Measurements from ENCODE around the gene KRT6B.
"Not testable (repeated sequence)": the region's sequence is repeated elsewhere in the genome, so short reads cannot be mapped to it uniquely, and the experiment has no call there.

Gene KRT6B

DNA sequence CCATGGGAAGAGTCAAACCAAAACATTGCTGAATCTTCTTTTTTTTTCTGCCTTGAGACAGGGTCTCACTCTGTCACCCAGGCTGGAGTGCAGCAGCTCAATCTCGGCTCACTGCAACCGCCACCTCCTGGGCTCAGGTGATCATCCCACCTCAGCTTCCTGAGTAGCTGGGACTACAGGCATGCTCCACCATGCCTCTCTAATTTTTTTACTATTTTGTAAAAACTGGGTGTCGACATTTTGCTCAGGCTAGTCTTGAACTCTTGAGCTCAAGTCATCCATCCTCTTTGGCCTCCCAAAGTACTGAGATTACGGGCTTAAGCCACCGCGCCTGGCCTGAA is 16.3 kb downstream of the KRT6B start:
- no peak for DNase-seq

DNA sequence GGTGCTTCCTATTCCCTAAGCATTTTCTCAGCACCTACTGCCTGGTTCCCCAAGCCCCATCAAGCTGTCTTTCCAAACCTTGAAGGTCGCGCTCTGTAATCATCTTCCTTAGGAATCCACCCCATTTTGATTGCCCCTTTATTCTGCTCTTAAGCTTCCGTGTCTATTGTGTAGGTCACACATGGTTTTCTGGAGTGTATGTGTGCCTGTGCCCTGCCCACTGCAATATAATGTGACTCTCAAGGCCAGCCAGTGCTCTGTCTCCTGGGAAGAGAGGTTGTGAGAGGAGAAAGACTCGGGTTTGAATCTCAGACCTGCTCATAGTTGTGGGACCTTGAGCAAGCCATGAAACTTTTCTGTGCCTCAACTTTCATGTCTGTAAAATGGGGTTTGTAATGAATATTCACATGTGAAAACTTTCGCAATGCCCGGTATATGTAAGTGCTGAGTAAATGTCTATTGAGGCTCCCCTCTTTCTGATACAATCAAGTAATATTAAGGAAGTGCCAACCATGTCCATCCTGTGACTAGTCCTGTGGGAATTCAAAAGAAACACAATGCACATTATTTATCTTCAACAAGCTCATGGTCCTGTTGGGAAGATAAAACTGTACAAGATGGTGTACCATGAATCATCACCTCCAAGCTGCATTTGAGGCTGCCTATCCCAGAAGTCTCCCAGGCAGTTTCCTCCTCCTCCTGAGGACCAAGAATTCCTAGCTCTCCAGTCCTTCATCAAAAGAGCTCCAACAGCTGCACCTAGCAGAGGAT is 17.0 kb downstream of the KRT6B start:
- DNase-seq: no peak

DNA sequence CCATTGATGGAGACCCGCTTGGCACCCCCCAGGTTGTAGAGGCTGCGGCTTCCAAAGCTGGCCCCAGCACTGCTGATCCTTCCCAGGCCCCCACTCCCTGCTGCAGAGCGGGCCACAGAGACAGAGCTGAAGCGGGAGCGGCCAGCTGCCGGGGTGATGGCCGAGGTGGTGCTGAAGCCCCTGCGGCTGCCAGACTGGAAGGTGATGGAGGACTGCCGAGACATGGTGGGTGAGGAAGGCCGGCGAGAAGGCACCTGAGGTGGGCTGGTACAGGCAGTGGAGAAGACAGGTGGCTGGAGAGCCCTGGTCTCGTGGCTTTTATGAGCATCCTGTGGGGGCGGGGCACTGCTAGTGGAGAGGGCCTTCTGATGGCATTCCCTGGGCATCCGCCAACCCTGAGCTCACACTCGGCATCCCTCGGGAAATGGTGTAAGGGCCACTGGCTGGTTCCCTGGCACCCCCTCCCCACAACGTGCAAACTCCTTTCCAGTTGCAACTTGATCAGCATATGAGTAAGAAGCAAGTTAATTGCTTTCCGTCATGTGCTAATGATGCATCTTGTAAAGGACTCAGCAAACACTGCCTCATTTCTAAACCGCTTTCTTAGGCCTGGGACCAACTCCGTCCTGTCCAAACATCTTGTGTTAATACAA is 17.7 kb downstream of the KRT6B start, which contains the start of gene KRT75:
KRT75 (minus strand) TSS at position 291 of the 653 bp plus-strand sequence; CDS start at position 224, 67 bp downstream.
- DNase-seq: no peak

DNA sequence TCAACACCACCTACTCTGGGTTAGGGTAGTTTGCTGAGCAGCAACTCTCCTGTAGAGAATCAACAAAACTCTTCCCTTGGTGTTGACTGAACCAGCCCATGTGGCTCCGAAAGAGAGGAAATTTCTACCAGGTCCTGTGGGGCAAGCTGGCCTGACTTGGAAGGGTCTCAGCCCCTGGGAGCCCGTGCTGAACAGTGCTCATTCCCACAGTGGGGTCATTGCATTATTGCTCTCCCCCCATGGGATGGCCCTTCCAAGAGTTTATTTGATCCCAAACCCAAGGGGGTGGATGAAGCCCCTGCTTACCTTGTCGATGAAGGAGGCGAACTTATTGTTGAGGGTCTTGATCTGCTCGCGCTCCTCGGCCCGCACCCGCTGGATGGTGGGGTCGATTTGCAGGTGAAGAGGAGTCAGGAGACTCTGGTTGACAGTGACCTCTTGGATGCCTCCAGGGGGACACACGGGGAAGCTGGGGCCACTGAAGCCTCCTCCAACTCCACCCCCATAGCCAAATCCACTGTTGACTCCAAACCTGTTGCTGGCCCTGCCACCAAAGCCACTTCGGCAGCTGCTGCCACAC is 18.4 kb downstream of the KRT6B start:
- no peak for DNase-seq

DNA sequence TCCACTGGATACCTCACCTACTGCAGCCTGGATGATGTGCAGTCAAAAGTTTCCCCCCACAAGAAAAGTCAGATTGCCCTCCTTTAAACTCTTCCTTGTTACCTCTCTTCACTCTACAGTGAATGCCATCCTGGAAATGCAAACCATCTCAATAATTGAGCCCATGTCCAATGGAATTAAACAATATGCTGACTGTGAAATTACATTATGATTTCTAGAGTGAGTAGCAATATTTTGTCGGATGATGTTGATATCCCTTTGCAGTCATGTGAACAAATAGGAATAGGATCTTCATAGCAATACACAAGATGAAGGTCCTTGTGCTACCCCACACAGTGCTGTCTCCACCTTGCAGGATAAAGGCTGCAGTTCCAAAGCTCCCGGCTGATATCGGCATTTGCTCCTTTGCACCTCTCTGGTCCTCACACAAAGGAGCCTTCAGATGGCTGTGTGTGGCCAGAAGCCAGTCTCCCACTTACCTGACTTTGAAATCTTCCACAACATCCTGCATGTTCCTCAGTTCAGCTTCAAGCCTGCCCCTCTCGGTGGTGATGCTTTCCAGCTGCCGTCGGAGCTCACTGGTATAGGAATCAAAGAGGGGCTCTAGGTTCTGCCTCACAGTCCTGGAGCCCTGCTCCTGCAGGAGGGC is 19.3 kb downstream of the KRT6B start:
- no peak for DNase-seq

DNA sequence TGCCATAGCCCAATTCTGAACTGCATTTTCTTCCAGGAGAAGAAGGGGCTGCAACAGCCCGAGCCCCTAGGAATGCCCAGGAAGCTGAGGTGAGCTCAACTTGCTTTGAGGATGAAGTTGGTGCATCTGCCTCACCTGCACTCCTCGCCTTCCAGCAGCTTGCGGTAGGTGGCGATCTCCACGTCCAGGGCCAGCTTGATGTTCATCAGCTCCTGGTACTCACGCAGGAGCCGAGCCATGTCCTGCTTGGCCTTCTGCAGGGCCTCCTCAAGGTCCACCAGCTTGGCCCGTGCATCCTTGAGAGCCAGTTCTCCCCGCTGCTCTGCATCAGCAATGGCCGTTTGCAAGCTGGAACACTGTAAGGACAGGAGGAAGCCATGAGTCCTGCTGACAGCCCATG is 23.8 kb downstream of the KRT6B start:
- DNase-seq: no peak

DNA sequence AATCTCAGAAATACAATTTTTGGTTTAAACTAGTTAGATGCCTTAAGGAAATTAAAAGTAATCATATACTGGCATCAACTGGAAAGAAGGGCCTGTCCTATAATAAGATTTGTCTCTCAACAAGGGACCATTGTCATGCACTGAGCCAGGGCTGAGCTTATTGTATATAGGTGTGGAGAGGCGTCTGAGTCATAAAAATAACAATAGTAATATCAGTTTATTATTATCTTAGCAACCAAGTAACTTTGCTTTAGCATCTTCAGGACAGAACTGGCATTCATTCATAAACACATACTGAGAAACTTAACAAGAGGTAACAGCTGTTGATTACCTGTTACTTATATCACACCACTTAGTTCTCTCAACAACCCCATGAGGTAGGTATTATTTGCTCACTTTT is 24.9 kb downstream of the KRT6B start:
- DNase-seq: no peak

DNA sequence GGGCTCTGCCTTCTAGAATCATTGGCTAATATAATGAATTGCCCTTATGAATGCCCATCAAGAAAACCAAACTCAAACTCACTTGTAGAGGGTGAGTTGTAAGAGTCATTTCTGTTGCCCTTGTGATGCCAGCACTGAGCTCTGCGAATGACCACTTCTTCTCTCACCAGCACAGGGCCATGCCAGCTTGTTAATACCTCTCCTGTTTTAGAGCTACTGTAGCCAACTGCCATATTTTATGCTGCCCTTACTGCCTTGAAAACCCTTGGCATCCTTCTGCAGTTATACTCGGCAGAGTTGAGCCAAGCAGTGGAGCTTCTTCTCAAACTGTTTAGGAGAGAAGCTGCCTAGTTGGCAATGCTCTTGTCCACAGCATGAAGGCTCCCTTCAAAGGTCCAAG is 25.9 kb downstream of the KRT6B start:
- DNase-seq: no peak

DNA sequence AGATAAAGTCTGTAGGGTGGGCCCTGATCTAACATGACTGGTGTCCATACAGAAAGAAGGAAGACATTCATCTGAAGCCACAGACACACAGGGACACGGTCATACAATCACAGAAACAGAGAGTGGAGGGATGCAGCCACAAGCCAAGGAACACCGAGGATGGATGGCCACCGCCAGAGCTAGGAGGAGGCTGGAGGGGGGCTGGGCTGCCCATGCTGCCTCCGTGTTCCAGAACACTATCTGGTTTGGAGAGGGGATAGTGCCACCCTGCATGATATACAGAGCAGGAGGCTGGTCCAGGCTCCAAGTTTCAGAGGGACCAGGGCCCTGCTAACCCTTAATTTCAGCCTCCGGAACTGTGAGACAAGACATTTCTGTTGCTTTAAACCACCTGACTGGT is 26.5 kb downstream of the KRT6B start:
- no peak for DNase-seq

DNA sequence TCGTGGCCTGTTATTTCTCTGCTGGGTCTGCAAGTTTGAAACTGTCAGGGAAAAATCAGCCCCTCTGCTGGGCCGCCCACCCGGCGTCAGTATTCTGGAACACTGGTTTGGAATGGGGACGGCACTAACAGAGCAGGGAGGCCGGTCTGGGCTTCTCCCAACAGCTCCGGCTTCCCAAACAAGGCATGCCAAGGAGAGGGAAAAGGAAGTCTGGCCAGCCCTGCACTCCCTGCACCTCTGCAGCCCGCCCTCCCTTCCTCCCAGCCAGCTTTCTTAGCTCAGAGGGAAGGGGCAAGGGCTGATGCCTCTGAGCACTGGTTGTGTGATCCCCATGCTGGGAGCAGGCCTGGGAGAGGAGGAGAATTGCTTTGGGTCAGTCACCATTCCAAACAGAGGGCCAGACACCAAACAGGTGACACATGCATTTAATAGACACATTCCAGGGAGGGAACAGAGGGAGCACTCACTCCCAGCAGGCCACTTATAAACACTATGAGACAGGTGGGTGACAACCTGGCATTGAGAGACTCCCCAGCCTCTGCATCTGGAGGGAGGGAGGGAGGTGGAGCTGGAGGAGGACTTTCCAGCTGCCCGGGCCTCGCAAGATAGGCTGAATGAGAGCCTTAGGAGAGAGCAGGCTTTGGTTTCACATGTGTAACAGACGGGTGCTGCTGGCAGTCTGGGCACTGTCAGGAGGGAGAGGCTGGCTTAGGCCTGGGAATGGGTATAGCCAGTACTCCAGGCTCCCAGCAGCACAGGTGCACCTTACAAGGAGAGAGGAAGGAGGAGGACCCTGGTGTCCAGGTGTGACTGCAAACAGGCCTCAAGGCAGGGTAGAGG is 28.1 kb downstream of the KRT6B start:
- DNase-seq: no peak

DNA sequence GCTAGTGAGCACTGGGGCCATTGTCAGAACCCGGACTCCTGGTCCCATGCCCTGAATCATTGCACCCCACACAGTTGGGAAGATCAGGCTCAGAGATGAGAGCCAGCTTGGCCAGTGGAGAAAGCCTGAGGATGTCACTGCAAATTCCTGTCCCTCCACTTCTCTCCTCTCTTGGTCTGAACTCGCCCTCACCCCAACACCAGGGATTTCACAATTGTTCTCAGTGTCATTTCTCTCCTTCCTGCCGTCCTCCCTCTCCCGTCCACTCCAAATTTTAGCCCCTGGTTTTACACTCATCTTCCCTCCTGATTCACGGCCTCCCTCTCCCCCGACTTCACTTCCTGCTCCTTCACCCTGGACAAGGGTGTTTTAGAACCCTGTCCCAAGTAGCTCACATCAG is 28.9 kb downstream of the KRT6B start:
- no peak for DNase-seq

DNA sequence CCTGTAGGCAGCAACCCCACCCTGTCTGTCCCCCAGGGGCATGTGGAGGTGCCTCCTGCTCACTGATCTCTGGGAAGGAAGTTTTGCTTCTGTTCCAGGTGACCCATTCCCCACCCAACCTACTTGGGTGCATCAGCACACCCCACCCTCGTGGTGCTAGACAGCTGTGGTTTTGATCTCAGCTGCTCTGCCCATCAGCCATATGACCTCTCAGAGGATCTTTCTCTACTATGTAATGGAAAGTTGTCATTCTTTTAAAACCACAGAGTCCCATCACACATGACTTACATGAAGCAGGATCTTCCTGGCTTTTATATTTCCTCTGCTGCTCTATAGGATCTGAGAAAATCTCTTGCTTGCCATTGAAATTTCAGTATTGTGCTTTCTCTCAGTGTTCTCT is 32.3 kb downstream of the KRT6B start:
- DNase-seq: no peak

DNA sequence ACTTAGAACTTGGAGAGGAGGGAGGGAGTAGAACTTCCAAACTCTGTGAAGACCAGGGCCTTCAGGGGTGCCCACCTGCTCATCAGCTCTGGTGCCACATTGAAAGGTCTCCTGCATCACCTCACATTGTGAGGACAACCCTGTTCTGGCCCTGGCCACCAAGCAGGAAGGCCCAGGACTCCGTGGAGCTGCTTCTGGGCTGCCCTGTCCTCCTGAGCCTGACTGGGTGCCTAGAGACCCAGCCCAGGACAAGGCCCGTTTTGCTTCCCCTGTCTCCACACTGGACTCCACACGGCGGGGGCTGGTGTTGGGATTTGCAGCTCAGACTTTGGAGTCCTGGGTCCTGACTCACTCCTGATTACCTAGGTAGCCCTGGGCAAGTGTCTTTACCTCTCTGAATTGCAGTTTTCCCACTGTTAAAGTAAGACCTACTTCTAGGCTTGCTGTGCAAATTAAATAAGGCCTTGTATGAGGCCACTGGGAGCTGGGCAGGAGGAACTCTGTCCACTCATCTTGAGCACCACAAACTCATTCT is 33.3 kb downstream of the KRT6B start:
- no peak for DNase-seq

DNA sequence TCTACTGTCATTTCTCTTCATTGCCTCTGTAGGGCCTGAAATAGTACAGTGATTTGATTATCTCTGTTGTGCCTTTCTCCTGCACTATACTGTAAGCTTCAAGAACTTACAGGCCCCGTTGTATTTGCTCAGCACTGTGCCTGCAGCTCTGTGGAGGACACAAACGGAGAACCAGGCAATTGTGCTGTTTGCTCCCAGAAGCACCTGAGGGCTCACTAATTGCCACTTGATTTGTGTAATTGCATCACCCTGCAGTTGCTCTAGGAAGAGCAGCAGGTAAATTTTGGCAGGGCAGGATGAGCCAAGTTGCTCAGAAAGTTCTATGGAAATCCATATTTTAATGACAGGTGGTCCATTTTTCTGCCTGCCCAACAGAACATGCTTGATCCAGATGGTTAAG is 34.2 kb downstream of the KRT6B start:
- DNase-seq: no peak

DNA sequence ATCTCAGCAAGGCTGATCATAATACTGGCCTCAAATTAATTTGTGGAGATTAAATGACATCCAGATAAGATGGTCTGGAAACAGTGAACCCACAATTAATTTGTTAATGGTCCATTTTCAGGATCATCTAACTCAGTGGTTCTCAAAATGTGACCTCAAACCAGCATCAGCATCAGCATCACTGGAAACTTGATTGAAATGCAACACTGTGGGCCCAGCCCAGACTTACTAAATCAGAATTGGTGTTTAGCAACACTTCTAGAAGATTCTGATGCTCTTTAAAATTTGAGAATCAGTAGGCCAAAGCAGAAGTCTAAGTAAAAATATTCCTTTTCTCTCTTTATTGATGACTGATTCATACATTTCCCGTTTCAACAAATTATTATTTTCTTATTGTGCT is 35.2 kb downstream of the KRT6B start:
- no peak for DNase-seq

DNA sequence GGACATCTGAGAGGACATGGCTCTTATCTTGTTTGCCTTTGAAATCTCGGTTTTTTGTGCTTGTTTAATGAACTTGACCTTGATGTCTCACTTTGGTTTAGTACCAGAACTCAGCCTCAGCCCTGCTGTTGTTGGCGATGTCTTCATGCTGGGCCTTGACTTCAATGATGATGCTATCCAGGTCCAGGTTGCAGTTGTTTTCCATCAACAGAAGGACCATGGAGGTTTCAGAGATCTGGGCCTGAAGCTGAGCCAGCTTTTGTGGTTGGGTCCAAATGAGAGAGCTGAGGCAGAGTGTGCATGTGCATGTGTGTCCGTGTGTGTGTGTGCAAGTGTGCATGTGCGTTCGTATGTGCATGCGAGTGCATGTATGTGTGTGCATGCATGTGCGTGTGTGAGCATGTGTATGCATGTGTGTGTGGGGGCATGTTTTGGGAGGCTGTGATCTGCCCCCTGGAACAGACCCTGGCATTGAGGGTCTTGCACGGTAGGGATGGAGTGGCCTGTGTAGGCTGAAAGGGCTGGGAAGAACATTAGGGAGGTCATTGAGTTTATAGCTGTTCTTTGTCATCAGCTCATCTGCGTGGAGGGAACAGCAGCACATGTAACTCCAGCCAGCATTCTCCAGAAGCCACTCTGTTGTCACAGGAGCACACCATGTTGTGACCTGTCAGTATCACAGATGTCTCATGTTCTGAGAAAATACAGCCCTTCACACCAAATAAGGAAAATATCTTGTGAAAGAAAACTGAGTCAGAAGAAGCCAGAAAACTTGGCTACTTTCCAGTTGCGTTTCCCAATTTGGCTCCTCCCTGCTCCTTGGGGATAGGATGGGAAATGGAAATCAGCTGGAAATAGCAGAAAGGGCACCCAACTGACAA is 35.8 kb downstream of the KRT6B start:
- DNase-seq: no peak

DNA sequence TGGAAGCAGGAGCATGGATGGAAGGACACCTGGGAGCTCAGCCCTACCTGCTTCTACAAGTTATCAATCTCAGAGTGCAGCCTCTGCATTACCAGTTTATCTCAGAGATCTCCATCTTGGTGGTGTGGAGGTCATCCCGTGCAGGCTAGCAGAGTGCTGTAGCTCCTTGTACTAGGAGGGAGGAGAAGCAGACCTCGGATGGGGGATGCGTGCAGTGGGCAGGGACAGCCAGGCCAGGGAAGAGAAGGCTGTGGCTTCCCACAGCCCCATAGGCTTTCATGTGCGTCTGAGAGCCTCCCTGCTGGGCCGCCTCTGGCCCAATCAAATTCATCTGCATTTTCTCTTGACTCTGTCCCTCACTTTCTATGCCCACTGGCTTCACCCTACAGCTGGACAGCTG is 37.0 kb downstream of the KRT6B start:
- DNase-seq: no peak

DNA sequence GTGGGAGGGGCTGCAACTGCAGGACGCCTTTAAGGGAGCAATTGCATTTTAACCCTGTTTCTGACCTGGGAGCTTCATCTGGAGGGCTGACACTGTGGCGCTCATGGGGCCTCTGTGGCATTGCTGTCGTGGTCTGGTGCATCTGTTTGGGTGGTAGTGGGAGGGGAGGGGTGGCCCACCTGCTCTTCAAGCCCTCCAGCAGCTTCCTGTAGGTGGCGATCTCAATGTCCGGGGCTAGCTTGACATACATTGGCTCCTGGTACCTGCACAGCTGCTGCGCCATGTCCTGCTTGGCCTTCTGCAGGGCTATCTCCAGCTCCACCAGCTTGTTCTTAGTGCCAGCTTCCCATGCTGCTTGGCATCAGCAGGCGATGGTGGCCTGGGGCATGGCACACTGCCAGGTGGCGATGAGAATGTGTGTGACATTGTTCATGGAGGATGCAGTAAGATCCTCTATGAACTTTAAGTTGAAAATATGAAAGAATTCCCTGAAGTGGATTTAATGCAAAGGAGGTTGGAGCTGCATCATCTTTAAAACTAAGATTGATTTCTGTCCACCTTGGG is 38.1 kb downstream of the KRT6B start:
- no peak for DNase-seq

DNA sequence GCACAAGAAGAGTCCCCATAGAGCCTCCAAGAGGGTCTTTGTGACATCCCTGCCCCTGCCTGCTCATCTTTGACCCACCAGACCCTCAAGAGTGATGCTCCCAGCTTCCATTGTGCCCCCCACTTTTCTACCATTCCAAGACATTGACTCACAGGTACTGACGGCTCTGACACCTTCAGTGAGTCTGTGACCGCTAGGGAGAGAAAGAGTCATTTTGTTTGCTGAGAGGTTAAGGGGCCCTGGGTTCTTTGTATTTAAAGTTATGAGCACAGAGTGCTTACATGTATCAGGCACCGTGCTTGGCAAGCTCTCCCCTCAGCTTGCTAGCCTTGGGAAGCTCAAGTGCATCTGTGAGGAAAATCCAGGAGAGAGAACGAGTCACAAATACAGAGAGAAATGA is 38.7 kb downstream of the KRT6B start:
- no peak for DNase-seq

DNA sequence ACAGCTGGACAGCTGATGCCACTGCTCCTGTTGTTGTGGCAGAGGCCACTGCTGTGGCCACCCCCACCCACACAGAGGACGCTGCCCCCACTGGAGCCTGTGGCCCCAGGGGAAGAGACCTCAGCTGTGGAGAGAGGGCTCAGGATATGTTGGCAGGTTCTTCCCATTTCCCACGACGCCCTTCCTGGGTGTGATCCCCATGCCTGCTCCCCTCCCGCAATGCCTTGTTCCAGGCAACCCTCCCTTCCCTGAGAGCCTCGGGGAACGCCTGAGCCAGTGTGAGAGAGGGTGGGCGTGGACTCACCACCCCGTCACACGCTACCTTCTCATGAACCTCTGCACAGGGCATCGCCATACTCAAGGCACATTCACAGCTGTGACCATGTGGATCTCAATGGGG is 40.1 kb downstream of the KRT6B start:
- DNase-seq: no peak

DNA sequence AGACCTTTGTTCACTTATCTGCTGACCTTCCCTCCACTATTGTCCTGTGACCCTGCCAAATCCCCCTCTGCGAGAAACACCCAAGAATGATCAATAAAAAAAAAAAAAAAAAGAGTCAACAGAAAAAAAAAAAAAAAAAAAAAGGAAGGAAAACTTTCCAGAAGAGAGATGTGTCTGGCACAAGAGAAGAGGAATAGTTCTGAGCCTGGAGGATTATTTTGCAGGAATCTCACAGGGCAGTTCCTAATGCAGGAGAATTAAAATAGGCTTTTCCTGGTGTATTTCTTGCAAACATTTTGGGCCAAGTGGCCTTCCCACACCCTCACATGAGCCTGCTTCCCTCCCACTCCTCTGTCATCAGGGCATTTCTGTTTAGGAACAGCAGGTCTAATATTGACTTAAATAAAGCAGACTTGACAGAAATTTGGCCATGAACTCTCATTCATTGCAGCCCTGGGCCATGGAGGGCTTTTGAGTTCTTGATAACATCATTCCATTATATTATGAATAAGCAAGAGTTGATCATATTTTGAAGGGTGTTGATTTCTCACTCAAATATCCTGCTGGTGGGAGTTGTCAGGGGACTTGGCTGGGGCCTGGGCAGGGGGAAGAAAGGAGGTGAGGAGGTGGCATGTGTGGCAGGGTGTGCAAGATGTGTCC is 41.2 kb downstream of the KRT6B start:
- DNase-seq: not testable (repeated sequence)
